Measurements from ENCODE around the gene SNAP47.

Gene SNAP47

DNA sequence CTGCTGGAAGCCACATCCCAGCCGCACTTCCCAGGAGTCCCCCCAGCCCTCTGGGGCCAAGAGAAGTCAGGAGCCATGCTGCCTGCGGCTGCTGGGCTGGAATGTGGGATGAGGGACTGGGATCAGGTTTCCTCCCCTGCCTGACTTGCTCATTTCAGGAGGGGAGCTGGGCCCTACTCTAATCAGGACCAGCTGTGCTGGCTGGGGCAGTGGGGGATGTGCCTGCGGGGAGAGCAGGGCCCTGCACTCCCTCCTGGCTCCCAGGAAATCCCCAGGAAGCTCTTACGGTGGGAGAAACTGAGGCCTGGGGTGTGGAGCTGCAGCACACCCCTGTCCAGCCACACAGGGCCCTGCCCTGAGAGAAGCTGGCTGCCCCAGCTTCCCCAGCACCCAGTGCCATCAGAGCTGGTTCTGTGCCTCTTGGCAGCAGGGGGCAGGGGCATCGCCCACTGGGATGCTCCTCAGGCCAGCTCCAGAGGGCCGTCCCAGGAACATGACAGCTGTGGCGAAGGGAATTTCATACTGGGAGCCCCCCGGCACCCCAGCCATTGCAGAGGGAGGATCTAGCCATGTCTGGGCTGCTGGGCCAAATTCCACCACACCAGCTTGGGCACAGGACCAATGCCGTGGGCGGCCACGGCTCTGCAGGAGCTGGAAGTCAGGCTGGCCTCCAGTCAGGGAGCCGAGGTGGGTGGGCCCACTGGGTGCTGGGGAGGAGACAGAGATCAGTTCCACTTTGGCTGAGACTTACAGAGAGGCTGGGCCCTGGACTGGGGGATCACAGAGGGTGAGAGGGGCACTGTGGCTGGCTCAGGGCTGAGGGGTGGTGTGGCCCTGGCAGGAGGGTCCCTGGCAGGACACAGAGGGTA is 58.9 kb downstream of the SNAP47 start:
- no peak overlapping the region for H3K27ac ChIP-seq
- TF ChIP-seq, protein P1, sequence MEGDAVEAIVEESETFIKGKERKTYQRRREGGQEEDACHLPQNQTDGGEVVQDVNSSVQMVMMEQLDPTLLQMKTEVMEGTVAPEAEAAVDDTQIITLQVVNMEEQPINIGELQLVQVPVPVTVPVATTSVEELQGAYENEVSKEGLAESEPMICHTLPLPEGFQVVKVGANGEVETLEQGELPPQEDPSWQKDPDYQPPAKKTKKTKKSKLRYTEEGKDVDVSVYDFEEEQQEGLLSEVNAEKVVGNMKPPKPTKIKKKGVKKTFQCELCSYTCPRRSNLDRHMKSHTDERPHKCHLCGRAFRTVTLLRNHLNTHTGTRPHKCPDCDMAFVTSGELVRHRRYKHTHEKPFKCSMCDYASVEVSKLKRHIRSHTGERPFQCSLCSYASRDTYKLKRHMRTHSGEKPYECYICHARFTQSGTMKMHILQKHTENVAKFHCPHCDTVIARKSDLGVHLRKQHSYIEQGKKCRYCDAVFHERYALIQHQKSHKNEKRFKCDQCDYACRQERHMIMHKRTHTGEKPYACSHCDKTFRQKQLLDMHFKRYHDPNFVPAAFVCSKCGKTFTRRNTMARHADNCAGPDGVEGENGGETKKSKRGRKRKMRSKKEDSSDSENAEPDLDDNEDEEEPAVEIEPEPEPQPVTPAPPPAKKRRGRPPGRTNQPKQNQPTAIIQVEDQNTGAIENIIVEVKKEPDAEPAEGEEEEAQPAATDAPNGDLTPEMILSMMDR (conservative IDR thresholded peaks at IDR 0.05): no peak

DNA sequence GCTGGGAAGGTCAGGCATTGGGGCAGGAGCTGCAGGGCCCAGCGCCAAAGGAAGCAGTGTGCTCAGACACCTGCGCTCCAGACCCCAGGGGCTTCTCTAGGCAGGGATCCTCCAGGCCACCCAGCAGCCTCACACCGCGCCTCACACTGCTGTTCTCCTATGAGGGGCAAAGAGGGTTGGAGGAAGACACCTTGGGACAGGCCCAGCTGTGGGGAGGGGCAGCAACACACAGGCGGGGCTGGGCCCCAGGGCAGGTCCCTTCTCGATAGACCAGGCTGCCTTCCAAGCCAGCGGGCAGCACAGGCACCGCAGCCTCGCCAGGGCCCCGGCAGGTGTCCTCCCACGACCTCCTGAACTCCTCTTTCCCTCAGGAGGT is 59.6 kb downstream of the SNAP47 start:
- no peak overlapping the region for H3K27ac ChIP-seq
- TF ChIP-seq, protein P1 (conservative IDR thresholded peaks at IDR 0.05): no peak

DNA sequence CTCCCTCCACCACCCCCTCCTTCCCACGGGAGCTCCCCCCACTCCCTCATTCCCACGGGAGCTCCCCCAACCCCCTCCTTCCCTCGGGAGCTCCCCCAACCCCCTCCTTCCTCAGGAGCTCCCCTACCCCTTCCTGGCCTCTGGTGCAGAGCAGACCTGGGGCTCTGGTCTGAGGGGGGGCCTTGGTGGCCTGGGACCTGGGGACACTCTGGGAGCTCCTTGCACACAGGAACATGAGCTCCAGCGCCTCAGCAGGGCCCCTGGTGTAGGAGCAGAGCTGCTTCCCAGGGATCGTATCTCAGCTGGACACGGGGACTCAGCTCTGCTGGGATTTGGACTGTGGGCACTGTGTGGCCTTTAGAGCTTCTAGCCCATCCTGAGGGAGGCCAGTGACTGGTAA is 60.5 kb downstream of the SNAP47 start:
- TF ChIP-seq, protein P1 (conservative IDR thresholded peaks at IDR 0.05): no peak
- no peak overlapping the region for H3K27ac ChIP-seq

DNA sequence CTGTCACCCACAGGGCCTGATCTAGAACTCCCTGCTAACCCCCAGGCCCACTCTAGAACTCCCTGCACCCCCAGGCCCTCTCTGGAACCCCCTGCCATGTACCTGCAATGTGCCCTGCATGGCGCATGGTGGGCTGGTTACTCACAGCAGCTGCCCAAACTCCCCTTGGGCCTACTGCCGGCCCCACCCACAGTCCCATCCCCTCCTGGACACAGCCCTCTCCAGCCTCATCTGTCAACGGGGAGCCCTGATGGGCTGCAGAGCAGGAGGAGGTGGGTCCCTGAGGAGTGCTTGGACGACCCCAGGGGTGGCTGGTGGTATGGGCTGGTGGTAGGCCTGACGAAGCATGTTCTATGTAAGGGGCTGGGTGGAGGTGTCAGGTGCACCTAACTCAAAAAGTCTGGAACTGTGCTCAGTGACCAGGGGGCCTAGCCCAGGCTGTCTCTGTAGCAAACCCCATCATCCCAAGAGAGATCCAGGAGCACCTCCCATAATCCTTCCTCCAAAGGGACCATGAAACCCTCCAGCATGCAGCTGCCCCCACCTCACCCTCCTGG is 61.2 kb downstream of the SNAP47 start:
- TF ChIP-seq, protein P1 (conservative IDR thresholded peaks at IDR 0.05): no peak
- H3K27ac ChIP-seq: no peak overlapping the region

DNA sequence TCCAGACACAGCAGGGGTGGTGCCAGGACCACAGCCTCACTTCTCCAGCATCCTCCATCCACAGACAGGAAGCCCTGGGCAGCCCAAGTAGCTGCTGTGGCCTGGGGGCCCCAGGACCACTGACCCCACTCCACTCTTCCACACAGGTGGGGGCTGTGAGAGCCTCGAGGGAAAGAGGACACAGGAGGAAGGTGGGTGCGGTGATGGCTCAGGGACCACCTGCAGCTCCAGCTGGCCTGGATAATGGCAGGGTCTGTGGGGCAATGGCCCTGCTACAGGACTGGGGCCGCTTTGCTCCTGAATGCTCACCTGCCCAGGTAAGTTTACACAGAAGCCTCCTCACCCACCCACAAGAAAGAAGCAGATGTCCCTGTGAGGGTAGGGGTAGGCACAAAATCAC is 61.9 kb downstream of the SNAP47 start:
- TF ChIP-seq, protein P1 (conservative IDR thresholded peaks at IDR 0.05): no peak
- H3K27ac ChIP-seq: no peak overlapping the region

DNA sequence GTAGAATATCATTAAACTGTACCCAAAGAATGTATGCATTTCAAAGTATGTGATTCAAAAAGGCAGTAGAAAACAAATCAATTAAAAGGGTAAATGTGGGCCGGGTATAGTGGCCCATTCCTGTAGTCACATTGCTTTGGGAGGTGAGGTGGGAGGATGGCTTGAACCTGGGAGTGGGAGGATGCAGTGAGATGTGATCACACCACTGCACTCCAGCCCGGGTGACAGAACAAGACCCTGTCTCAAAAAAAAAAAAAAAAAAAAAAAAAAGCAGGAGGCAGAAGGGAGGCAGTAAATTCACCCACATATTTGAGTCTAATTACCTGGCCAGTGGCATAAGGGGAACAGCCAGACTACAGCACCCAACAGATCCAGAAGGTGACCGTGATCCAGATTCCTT is 62.4 kb downstream of the SNAP47 start:
- TF ChIP-seq, protein P1 (conservative IDR thresholded peaks at IDR 0.05): no peak
- no peak overlapping the region for H3K27ac ChIP-seq

DNA sequence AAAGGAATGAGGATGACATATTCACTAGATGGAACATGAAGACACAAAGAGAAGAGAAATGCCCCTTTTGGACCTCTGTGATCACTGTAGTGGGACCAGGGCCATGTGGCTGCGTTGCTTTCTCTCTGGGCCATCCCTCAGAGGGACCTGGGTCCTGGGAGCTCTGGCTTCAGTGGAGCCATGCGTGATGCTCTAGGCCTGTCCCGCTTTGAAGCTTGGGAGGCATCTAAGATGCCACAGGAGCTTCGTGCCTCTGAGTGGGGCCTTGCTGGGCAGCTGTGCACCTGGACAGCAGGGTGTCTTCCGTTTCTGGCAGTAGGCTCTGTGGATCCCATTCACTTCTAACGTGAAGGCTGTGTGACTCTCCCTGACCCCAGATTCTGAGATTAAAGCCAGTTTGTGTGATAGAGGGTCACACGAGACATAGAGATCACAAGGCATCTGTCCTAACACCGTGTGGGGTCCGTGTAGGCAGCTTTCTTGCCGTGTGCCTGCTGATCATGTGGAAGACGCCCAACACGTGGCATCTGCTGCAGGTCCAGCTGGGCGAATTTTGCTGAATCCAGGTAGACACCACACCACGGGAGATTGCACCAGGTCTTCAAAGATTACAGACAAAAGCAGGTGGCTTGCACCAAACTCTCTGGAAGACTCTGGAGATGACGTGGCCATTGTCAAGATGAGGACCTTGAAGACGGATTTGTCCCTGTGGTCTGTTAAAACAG is 63.0 kb downstream of the SNAP47 start:
- no peak overlapping the region for H3K27ac ChIP-seq
- TF ChIP-seq, protein P1 (conservative IDR thresholded peaks at IDR 0.05): no peak
